ENCODE data around the gene MYBPC2. TPM values are rescaled to one million over a fixed set of nuclear protein-coding genes. Genes with fewer than 3 reads are reported as not detected.

MYBPC2 gene
- total RNA-seq, 2 donors from 2014 or later, result not detected

GRCh38 chr19:50475101-50475568 lies 42.4 kb downstream of the MYBPC2 start:
- WGBS, 2 donors, result 77 to 78% methylated on average over 9 to 11 of the region's 12 CpGs
- intact Hi-C loops (cut with DNase I), result no loop called here
- no peak for DNase-seq
- peaks cover under 1 to 11% of the 10 kb centered on the region in 2 donors for H3K36me3 ChIP-seq (replicated peaks in 1 of 2; ENCODE audit: insufficient read depth in 1 of 2, low read depth in 2 of 2)
- H3K27ac ChIP-seq, result no peak overlapping the region
- H3K9me3 ChIP-seq, result no peaks in the 10 kb centered on the region
- no peaks in the 10 kb centered on the region for H3K27me3 ChIP-seq
- no peak for TF ChIP-seq CTCF (IDR thresholded peaks at IDR 0.05)
- no peak for TF ChIP-seq POLR2A (IDR thresholded peaks at IDR 0.05)
- ATAC-seq, result no peak
- H3K4me1 ChIP-seq, result peaks cover 21% of the 10 kb centered on the region
- H3K4me3 ChIP-seq, result no peak overlapping the region

GRCh38 chr19:50475736-50476223 lies 43.1 kb downstream of the MYBPC2 start:
- no peak for ATAC-seq
- peak overlapping the region in 3 of 4 donors; percentile 28 to 90 (median 85) for H3K27ac ChIP-seq

GRCh38 chr19:50476224-50476906 lies 43.7 kb downstream of the MYBPC2 start, which contains the start of the genes EMC10 and GARIN5A:
TSS of gene EMC10 (plus strand) at chr19:50476507. CDS start at chr19:50476545, 38 bp downstream.
TSS of gene GARIN5A (minus strand) at chr19:50476848. CDS start at chr19:50476388, 460 bp downstream.
- ATAC-seq, result peak; percentile 96
- no peaks in the 10 kb centered on the region for H3K27me3 ChIP-seq
- peaks cover 10 to 20% of the 10 kb centered on the region in 2 donors for H3K36me3 ChIP-seq (replicated peaks in 1 of 2; ENCODE audit: insufficient read depth in 1 of 2, low read depth in 2 of 2)
- peak; percentile 94 to 97 (median 95) for DNase-seq
- H3K27ac ChIP-seq, result peak within 1 kb of the TSS; percentile 67 to 90 (median 78)
- 1 to 2% methylated on average over 22 to 43 of the region's 58 CpGs for WGBS, 2 donors
- TF ChIP-seq POLR2A (IDR thresholded peaks at IDR 0.05), result peak; percentile 56 to 89 (median 87)
- TF ChIP-seq CTCF (IDR thresholded peaks at IDR 0.05), result peak in 4 of 7 experiments; percentile 36 to 39 (median 37)
- H3K4me1 ChIP-seq, result peaks cover 21% of the 10 kb centered on the region
- no peaks in the 10 kb centered on the region for H3K9me3 ChIP-seq
- peak within 1 kb of the TSS; percentile 79 to 92 for H3K4me3 ChIP-seq
- intact Hi-C loops (cut with DNase I), result no loop called here

More at GRCh38 chr19:50475736-50476223, 43.1 kb downstream of the MYBPC2 start:
- H3K27me3 ChIP-seq, result no peaks in the 10 kb centered on the region
- no peak overlapping the region for H3K4me3 ChIP-seq
- H3K9me3 ChIP-seq, result no peaks in the 10 kb centered on the region
- intact Hi-C loops (cut with DNase I), result no loop called here
- TF ChIP-seq CTCF (IDR thresholded peaks at IDR 0.05), result no peak
- no peak for TF ChIP-seq POLR2A (IDR thresholded peaks at IDR 0.05)
- H3K36me3 ChIP-seq (replicated peaks in 1 of 2; ENCODE audit: insufficient read depth in 1 of 2, low read depth in 2 of 2), result peaks cover 7 to 15% of the 10 kb centered on the region in 2 donors
- DNase-seq, result no peak
- peaks cover 21% of the 10 kb centered on the region for H3K4me1 ChIP-seq
- 76 to 92% methylated on average over 14 to 29 of the region's 29 CpGs for WGBS, 2 donors

- peaks cover 10 to 20% of the 10 kb centered on the region in 2 donors for H3K36me3 ChIP-seq (replicated peaks in 1 of 2; ENCODE audit: insufficient read depth in 1 of 2, low read depth in 2 of 2)
- 9 to 29% methylated on average over 9 to 20 of the region's 20 CpGs for WGBS, 2 donors
- H3K9me3 ChIP-seq, result no peaks in the 10 kb centered on the region
- no peaks in the 10 kb centered on the region for H3K27me3 ChIP-seq
- H3K27ac ChIP-seq, result peak overlapping the region; percentile 67 to 90 (median 78)
- ATAC-seq (no peak), DNase-seq (no peak)
- TF ChIP-seq POLR2A (IDR thresholded peaks at IDR 0.05), result no peak
- TF ChIP-seq CTCF (IDR thresholded peaks at IDR 0.05), result no peak
- H3K4me1 ChIP-seq, result peaks cover 21% of the 10 kb centered on the region
- intact Hi-C loops (cut with DNase I), result no loop called here
- H3K4me3 ChIP-seq, result peak overlapping the region; percentile 79 to 92
Measured at GRCh38 chr19:50476907-50477238, 44.2 kb downstream of the MYBPC2 start.
